Hindlimb muscle (tissue), 1 donor: Measurements from ENCODE around the gene NDST1. TPM values are rescaled to one million over a fixed set of nuclear protein-coding genes. Genes with fewer than 3 reads are reported as not detected.
"Not testable (repeated sequence)": the region's sequence is repeated elsewhere in the genome, so short reads cannot be mapped to it uniquely, and the experiment has no call there.

Experiments used
- DNase-seq: peaks from one replicate; pipeline ENCODE4 v3.0.0-alpha.2; 2013
- polyA plus RNA-seq: library from polyadenylated mRNA; unstranded; fragments of 120-200 nt; gene quantifications from one replicate; pipeline ENCODE4 v1.2.1, GENCODE V29; 2013; ENCODE audit not compliant: insufficient read length

The NDST1 gene
- polyA plus RNA-seq, 1 donor: 48.2 TPM

DNA sequence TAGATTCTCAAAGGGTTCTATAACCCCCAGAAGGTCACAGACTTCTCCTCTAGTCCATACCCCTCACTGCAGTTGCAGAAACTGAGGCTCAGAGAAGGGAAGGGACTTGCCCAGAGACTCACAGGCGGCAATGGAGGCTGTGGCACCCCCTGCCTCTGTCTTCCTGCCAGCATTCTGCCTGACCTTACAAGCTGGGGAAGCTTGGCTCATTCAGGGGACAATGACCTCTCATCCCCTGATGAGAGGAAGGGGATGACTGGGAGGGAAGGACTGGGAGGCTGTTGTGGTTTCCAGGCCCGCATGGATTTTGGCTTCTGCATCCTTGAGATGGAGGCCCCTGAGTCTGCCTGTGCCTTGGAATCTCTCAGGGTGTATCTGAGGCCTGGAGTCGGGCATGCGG, 897 bp downstream of the NDST1 start:
- DNase-seq: no peak

DNA sequence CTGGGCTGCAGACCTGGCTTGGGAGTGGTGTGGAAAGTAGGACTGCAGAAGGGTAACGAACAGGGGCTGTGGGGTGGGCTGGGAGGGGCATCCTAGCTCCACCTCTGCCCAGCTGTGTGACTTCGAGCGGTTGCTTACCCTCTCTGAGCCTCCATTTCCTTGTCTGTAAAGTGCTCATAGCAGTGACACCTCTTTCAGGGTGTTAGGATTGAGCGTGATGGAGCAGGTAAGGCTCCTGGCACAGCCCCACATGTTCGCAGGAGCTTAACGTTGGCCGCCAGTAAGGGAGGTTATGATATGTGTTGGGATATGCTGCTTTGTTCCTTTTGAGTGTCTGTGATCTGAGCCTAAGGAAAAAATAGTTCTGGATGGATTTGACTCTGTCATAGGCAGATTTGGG, 2.1 kb downstream of the NDST1 start:
- no peak for DNase-seq

DNA sequence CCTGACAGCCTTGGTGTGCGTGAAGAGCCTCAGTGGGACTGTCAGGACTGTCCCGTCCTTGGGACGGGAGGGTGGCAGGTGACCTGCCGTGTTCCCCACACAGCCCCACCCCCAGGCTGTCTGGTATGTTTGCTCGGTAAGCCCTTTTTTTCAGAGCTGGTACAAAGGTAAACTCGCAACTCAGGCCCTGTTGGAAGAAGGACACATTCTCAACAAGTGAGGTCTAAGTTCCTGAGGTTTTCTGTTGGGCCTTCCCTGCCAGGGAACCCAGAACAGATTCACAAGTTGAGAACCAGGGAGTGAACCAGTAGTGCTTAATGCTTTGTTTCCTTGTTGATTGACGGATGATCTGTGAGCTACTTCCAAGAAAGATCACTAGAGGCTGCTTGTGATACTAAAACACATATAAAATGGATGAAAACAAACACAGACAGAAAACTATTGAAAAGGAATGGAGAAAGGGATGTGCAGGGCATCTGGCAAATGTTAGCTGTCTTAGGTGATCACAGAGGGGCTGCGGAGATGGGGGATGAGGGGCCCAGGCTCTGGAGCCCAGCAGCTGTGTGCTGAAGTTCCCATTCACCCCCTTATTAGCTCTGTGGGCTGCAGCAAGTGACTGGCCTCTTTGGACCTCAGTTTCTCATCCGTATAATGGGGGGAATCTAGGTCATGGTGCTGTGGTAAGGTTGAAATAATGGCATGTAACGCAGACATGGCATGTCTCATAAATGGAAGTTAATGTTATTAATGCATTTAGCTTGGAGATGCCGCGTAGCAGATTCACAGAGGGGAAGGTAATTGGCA, 2.7 kb downstream of the NDST1 start:
- DNase-seq: no peak

DNA sequence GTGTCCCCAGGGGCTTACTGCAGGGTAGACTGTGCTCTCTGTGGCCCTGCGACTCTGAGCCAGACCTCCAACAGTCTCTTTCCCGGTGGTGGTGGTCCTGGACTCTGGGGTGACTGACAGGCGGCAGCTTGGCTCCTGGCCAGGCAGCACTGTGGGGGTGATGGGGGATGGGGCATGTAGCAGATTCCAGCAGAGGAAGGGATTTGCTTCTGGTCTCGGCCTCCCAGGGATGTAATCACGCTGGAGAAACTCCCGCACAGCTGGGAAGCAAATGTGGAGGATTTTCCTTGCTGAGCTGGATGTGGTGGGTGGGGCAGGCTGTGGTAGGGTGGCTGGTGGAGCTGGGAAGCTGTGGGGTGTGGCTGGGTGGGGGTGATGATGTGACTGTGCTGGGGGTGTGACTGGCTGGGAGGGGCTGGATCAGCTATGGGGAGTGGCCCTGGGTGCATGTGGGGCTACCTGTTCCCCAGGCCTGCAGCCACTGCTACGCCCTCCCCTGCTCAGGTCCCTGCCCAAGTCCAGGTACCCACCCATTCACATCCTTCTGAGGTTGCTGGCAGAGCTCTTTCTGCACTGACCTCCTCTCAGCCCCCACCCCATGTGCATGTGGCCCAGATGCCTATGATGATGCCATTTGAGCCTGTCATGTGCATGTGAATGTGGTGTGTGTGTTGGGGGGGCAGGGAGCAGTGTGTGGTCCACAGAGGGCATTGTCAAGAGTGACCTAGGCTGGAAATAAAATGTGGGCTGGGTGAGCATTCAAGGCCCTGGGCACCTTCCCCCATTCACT, 3.8 kb downstream of the NDST1 start:
- DNase-seq: peak; percentile 34

DNA sequence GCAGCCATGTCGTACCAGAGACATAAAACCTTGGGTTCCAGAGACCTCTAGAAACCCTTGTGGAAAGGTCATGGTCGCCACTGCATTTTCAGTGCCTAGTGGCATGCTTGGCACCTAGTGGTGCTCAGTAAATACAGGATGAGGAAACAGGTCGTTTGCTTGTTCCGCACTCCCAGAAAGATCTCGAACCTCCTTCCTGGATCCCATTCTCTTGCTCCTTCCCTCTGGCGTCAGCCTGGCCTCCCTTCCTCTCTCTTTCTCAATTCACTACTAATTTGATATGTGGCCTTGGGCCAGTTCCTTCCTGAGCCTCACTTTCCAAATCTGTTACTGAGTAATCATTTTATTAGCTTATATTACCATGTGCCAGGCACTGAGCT, 4.4 kb downstream of the NDST1 start:
- DNase-seq: no peak

DNA sequence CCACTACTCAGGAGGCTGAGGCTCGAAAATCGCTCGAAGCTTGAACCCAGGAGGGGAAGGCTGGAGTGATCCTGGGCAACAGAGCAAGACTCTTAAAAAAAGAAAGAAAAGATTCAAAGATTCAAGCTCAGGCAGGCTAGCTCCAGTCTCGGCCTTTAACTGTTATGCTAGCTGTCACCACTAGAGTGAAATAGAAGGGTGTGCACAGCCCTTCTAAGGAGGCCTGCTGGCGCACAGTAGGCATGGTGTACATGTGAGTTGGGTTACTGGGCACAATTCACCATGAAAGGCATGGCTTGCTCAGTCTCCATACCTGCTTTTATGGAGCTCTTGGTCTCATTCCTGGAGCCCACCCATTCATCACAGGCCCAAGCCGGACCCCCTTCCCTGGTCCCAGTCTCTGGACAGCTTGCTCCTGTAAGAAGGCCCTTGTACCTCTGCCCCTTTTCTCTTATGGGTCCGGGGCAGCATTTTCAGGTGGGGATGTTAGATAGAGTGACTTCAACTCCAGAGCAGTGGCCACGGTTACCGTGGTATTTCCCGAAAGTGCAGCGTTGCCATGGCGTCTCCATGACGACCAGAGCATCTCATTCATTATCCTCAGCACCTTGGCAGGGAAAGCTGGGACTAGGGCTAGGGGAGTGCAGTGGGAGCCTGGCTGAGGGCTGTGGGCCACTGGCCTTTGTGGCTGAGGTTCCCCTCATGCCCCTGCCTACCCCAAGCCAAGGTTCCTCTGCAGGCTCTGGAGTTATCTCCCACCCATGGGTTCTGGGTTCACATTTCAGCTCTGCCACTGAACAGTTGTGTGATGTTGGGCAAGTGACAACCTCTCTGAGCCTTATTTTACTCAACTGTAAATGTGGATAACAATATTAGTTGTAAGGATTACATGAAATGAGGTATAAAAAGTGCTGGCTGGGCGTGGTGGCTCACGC, 5.7 kb downstream of the NDST1 start:
- no peak for DNase-seq

DNA sequence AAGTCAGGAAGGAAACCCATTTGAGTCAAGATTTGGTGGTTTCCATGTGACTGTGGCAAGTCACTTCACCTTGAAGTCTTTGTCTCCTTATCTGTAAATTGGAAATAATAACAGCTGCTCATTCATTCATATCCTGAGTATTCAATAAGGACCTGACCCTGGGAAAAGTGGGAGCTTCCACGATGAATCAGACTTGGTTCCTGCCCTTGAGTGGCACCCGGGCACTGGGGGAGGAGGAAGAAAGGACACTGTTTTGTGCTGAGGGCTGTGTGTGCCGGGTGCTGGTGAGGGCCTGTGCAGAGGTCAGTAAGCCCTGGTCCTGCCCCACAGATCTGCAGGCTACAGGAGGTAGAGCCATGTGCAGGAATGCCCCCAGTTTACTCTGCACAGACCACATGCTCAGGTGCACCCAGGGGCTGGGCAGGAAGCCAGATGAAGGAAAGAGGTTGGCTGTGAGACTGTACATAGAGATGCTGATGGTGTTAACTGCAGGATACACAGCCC, 6.8 kb downstream of the NDST1 start:
- DNase-seq: no peak

DNA sequence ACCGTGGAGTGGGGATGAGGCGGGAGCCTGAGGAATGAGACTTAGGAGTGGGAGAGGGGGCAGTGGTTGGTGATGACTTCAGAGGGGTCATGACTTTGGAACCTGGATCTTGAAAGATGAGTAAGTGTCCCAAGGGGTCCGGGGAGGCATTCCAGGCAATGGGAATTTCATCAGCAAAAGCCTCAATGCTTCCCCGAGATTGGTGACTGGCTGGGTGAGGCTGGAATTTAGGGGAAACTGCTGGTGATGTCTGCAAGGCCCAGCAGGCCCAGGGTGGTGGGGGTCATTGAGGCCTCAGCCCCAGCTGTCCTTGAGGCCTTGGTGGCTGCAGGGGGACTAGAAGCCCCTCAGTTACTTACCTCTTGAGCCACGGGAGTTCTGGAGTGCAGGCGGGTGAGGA, 7.5 kb downstream of the NDST1 start:
- DNase-seq: no peak

DNA sequence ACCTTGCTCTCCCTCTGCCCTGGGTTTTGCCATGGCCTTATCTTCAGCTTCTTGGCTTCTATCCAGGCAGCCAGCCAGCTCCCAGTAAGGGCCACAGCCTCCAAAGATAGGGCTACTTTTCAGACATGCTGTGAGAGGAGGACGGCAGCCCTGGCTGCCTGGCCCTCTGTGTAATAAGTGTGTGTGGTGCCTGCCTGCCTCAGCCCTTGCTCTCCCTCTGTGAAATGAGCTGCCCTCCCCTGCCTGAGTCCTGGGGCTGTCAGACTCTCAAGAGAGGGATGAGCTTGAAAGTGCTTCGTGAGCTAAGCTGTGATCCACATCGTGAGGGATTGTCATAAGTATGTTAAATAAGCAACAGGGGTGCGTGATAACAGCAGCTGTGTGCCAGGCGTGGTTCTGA, 8.1 kb downstream of the NDST1 start:
- no peak for DNase-seq

DNA sequence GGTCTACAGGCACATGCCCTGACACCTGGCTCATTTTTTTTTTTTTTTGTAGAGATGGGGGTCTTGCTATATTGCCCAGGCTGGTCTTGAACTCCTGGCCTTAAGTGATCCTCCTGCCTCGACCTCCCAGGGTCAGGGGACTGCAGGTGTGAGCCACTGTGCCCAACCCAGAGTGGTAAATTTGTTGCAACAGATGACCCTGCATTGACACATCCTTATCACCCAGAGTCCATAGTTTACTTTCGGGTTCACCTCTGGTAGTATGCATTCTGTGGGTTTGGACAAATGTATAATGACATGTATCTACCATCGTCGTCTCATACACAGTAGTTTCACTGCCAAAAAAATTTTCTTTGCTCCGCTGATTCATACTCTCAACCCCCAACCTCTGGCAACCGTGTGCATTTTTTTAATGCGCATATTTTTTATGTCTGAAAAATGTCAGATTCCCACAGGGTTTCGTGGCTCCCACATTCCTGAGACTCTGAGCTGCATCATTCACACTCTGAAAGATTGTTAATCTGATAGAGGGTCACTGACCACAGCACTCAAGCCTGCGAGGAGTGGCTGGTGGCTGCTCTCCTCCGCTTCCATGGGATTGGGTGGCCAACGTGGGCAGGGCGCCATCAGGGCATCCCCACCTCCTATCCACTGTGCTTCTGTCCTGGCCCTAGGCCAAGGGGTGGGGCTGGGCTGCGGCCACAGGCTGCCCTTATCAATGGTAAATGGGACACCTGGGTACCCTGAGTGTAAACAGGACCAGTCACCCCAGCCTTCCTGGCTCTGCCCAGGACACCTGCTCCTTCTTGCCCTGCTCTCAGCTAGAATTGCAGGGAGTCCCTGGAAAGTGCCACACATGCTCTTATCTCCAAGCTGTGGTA, 9.6 kb downstream of the NDST1 start:
- DNase-seq: no peak

DNA sequence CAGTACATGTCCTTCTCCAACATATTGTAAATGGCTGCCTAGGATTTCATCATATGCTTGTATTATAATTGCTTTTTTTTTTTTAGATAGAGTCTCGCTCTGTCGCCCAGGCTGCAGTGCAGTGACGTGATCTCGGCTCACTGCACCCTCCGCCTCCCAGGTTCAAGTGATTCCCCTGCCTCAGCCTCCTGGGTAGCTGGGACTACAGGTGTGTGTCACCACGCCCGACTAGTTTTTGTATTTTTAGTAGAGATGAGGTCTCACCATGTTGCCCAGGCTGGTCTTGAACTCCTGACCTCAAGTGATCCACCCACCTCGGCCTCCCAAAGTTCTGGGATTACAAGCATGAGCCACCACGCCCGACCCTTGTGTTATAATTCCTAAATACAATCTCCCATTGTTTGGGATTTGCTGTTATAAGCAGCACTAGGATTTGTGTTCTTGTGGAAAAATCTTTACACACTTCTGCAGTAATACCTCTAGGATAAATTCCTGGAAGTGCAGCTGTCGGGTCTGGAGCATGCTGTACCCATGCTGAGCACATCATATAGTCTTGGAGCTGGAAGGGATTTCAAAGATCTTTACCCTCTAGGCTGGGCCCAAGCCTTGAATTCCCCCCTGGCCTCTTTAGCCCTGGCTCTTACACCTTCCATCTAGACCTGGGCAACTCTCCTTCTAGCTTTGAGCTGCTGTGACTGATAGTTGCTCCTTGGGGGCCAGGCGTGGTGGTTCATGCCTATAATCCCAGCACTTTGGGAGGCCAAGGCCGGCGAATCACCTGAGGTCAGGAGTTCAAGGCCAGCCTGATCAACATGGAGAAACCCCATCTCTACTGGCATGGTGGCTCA, 11.0 kb downstream of the NDST1 start:
- DNase-seq: not testable (repeated sequence)

DNA sequence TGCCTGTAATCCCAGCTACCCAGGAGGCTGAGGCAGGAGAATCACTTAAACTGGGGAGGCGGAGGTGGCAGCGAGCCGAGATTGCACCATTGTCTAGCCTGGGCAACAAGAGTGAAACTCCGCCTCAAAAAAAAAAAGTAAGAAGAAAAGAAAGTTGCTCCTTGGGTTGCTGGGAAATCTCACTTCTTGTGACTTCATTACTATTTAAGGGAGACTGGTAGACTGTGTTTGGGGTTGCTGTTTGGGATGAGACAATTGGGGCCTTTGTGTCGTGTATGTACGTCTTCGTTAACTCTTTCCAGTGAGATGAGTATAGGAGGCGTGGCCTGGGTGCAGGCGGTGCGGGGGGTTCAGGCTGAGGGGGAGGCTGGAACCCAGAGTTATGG, 11.6 kb downstream of the NDST1 start:
- DNase-seq: no peak

DNA sequence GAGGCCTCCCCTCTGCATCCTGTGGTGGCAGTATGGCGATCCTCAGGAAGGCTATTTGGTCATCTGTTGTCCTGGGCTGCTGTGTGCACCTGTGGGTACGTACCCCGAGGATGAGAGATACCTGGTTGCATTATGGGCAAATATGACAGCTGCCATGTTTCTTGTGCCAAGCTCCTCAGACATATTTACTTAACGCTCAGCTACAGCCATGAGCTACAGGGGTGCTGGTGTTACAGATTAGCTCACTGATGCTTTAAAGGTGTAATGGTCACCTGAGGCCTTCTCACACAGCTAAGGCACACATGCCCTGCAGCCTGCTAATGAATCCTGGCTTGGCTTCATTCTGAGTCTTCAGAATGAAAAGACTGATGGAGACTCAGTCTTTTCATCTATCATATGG, 12.0 kb downstream of the NDST1 start:
- no peak for DNase-seq

DNA sequence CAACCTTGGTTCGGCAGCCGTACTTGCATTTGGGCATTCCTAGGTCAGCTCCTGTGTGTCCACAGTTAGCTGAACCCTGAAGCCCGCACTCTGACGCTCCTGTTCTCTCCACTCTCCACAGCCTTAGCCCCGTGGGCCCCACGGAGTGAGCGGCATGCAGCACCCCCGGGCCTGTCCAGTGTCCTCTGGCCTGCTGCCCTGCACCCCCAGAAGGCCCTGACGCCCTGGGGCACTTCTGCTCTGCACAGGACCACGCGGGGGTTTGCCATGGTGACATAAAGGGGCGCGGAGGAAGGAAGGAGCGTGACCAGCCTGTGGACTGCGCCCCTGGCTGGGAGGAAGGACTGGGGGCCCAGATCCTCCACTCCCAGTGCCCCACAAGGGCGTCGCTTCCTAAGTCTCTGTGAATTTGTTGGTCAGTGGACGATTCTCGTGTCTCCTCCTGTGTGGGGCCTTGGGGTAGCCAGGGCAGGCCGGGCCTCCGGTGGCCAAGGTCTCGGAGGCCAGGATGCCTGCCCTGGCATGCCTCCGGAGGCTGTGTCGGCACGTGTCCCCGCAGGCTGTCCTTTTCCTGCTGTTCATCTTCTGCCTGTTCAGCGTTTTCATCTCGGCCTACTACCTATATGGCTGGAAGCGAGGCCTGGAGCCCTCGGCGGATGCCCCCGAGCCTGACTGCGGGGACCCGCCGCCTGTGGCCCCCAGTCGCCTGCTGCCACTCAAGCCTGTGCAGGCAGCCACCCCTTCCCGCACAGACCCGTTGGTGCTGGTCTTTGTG, 13.0 kb downstream of the NDST1 start:
- DNase-seq: no peak

DNA sequence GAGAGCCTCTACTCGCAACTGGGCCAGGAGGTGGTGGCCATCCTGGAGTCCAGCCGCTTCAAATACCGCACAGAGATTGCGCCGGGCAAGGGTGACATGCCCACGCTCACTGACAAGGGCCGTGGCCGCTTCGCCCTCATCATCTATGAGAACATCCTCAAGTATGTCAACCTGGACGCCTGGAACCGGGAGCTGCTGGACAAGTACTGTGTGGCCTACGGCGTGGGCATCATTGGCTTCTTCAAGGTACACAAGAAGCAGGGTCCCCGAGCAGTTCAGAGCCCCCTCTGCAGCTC, 13.5 kb downstream of the NDST1 start:
- no peak for DNase-seq

DNA sequence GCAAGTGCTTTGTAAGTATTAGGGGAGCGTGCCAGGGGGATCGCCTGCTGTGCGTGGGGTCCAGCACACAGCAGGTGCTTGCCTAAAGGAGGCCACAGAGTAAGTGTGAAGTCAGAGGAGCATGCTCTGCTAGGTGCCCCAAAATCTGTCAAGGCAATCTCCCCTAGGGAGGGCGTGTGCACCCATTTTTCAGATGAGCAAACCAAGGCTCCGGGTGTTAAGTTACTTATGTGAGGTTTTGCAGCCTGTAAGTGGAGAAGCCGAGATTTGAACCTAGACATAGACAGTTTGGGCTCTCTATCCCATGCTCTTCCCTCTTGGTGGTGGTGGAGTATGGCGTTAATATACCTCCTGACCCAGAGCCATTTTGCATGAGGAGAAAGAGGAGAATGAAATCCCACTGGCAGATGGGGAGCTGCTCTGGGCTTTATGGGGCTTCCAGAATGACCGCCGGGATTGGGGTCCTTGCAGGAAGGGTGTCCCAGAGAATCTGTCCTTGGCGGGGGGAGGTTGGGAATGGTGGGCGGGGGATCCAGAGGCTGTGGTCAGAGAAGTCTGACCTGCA, 14.1 kb downstream of the NDST1 start:
- DNase-seq: no peak

DNA sequence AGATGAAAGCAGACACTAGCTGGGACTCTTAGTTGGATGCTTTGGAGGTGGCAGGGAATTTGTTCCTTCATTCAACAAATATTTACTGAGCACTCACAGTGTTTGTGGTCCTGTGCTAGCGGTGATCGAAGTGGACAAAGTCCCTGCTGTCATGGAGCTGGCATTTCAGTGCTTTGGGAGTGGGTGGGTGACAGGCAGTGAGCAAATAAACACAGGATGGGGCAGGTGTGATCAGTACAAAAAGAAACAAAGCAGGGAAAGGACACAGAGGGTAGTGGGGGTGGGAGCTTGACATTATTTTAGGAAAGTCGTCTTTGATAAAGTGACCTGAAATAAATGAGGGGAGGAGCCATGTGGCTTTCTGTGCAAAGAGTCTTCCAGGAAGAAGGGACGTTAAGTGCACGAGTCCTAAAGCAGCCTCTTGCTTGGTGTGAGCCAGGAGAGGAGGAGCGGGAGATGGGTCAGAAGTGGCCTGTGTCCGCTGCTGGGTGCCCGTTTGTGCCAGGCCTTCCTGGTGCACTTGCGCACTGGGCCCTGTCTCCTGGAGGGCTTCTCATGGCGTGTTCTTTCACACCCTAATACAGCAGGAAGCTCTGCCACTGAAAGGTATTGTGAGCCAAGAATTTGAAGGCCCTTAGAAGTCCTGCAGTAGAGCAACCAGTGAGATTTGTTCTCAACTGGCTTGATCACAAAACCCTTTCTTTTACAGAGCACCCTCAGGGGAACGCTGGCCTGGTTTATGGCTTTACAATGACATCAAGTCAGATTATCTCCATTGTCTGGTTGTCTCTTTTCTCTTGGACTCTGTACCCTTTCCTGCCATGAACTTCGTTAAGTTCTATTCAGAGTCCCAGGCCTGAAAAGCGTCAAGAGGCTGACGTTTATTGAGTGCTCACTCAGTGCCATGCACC, 14.8 kb downstream of the NDST1 start:
- DNase-seq: no peak

DNA sequence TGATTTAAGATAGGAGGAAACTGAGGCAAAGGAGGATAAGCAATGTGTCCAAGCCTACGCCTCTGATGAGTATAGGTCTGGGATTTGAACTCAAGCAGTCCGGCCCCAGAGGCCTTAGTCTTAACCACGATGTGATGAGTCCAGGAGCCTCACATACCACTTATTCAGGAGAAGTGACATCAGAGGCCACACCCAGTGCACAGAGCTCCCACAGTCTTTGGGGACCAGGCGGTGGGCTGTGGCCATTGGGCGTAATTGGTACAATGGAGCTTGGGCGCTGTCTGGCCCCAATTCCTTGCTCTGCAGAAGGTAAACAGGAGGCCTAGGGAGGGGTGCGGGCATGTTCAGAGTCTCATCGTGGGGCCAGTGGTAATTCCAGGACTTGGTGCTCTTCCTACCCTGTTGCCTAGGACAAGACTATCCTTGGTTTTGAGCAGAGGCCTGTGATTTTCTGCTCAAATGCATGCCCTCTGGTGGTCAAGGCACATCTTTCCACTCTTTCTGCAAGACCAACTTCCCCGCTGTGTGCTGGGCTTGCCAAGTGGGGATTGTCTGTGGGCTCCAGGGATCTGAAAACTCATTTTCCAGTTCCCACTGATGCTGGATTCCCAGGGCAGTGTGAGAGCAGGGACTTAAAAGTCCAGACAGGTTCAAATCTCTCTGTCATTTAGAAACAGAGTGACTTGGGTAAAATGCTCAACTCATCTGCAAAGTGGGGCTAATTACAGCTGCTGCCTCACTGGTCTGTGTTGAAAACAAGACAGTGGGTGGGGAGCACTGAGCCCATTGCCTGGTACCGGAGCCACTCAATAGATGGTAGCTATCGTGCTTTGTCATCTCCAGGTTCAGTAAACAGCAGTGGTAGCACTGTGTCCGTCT, 15.8 kb downstream of the NDST1 start:
- peak; percentile 63 for DNase-seq
